Stomach (tissue), 9 donors: ENCODE results near the gene SGIP1. TPM values are rescaled to one million over a fixed set of nuclear protein-coding genes. Genes with fewer than 3 reads are reported as not detected.

ENCODE experiments used
- DNase-seq, 2 donors: peaks; one replicate each; pipeline versions ENCODE4 v3.0.0 to v3.0.0-alpha.2; 2013 to 2019
- H3K27ac ChIP-seq, 5 donors: fragments of 200-600 bp in 4 of 5; sonication (generic) in 4 of 5; one replicate each; pipeline ENCODE4 v1.5.1; 2013 to 2019; ENCODE audit warnings: mild to moderate bottlenecking in 1 of 5, moderate library complexity in 1 of 5
- H3K27me3 ChIP-seq, 3 donors: fragments of 200-600 bp; sonication (generic); one replicate each; pipeline ENCODE4 v1.5.1; 2017 to 2019; ENCODE audit warnings: mixed run types in 1 of 3
- H3K36me3 ChIP-seq, 4 donors: fragments of 200-600 bp; sonication (generic); 1 replicate in 3 of 4; 2 replicates in 1 of 4; pipeline ENCODE4 v1.5.1; 2016 to 2019
- H3K4me1 ChIP-seq, 4 donors: fragments of 200-600 bp; sonication (generic); one replicate each; pipeline ENCODE4 v1.5.1; 2016 to 2019
- H3K4me3 ChIP-seq, 4 donors: fragments of 200-600 bp; sonication (generic) in 3 of 4; one replicate each; pipeline ENCODE4 v1.5.1; 2016 to 2019; ENCODE audit warnings: mild to moderate bottlenecking in 1 of 4
- H3K9me3 ChIP-seq, 4 donors: fragments of 200-600 bp; sonication (generic); one replicate each; pipeline ENCODE4 v1.5.1; 2016 to 2019
- CTCF ChIP-seq, 7 experiments: fragments of 450-650 bp in 4 of 7; fragments of 200-600 bp in 3 of 7; sonication (generic) in 3 of 7; IDR thresholded peaks; one replicate each; pipeline ENCODE4 v1.5.1; 2016 to 2019; ENCODE audit warnings: antibody characterized with exemption in 7 of 7, control low read depth in 2 of 7, mild to moderate bottlenecking in 1 of 7
- EP300 ChIP-seq: sonication (generic); formaldehyde crosslinking; IDR thresholded peaks from one replicate; pipeline ENCODE4 v1.6.1; 2017; ENCODE audit warnings: antibody characterized with exemption
- POLR2A ChIP-seq, 4 donors: fragments of 450-650 bp; IDR thresholded peaks; one replicate each; pipeline ENCODE4 v1.6.1; 2016; ENCODE audit warnings: antibody characterized with exemption in 4 of 4, control low read depth in 2 of 4, mild to moderate bottlenecking in 1 of 4, moderate library complexity in 1 of 4
- POLR2AphosphoS5 ChIP-seq, 3 donors: sonication (generic); formaldehyde crosslinking; IDR thresholded peaks; one replicate each; pipeline ENCODE4 v1.6.1; 2016; ENCODE audit warnings: antibody characterized with exemption in 3 of 3
- WGBS, 5 donors: extraction: QIAGEN DNeasy Blood & Tissue Kit in 3 of 5; methylation state at CpG; one replicate each; pipeline versions ENCODE4 v1.1.5 to v1.1.7; 2013 to 2018; 5-methylcytosine and 5-hydroxymethylcytosine counted together
- intact Hi-C: fragments of 100-400 bp; cut with DNase I; formaldehyde crosslinking; loops from one replicate; pipeline ENCODE4 v1.15.1; 2023; ENCODE audit warnings: low total_unique reads
- polyA plus RNA-seq, 3 donors: library from polyadenylated mRNA; stranded (reverse); fragments of 200-250 nt; gene quantifications; one replicate each; pipeline ENCODE4 v1.2.3, GENCODE V29; 2013
- total RNA-seq, 5 donors: library from RNA; depleted of rRNA; stranded (reverse); fragments of >200 nt; gene quantifications; one replicate each; pipeline versions ENCODE4 v1.1.0 to v1.2.3, GENCODE V29; 2014 to 2016
- donor health status: healthy with polysubstance abuse.
- donor health status: Bipolar disorder and iron deficiency.
- donor health status: healthy.

The SGIP1 gene
- total and polyA plus RNA-seq, 8 donors, result 1.2 to 44.9 (median 3.0) TPM; not detected in 1

GRCh38 chr1:66679140-66679539 is 145.2 kb downstream of the SGIP1 start:
- Histone ChIP-seq H3K4me1 (peaks cover 0 to 4% (median 0%) of the 10 kb centered on the region in 4 donors), H3K4me3 (no peak overlapping the region), H3K36me3 (peaks cover 0 to 5% (median 0%) of the 10 kb centered on the region in 4 donors), H3K27ac (no peak overlapping the region), H3K9me3 (no peaks in the 10 kb centered on the region), H3K27me3 (no peaks in the 10 kb centered on the region)
- no peak for DNase-seq
- intact Hi-C loops, result no loop called here
- 67 to 90% (median 89%) methylated on average over 5 of the region's 5 CpGs for WGBS, 5 donors
- no peak for TF ChIP-seq POLR2AphosphoS5 (IDR thresholded peaks at IDR 0.05)
- no peak for TF ChIP-seq CTCF (IDR thresholded peaks at IDR 0.05)
- no peak for TF ChIP-seq EP300
- TF ChIP-seq POLR2A (IDR thresholded peaks at IDR 0.05), result no peak

GRCh38 chr1:66681686-66682085 is 147.7 kb downstream of the SGIP1 start:
- H3K4me3 ChIP-seq, result no peak overlapping the region
- H3K27ac ChIP-seq, result no peak overlapping the region
- H3K27me3 ChIP-seq, result no peaks in the 10 kb centered on the region
- intact Hi-C loops, result no loop called here
- TF ChIP-seq CTCF (IDR thresholded peaks at IDR 0.05), result no peak
- TF ChIP-seq EP300, result no peak
- no peak for TF ChIP-seq POLR2A (IDR thresholded peaks at IDR 0.05)
- TF ChIP-seq POLR2AphosphoS5 (IDR thresholded peaks at IDR 0.05), result no peak
- no peak for DNase-seq
- H3K9me3 ChIP-seq, result no peaks in the 10 kb centered on the region
- WGBS, 5 donors, result 90 to 100% (median 95%) methylated on average over 2 of the region's 2 CpGs
- peaks cover 0 to under 1% (median 0%) of the 10 kb centered on the region in 4 donors for H3K4me1 ChIP-seq
- H3K36me3 ChIP-seq, result peaks cover 0 to 5% (median 0%) of the 10 kb centered on the region in 4 donors

DNA sequence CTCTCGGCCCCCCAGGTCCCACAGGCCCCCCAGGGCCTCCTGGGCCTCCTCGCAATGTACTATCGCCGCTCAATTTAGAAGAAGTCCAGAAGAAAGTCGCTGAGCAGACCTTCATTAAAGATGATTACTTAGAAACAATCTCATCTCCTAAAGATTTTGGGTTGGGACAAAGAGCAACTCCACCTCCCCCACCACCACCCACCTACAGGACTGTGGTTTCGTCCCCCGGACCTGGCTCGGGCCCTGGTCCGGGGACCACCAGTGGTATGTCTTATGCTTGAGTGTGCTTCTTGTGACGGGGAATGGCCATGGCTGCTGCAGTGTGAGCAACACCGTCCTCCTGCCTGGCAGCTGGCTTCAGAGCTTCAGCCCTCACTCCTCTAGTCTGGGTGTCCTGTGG is 148.2 kb downstream of the SGIP1 start:
- Histone ChIP-seq H3K27me3 (no peaks in the 10 kb centered on the region), H3K4me3 (no peak overlapping the region), H3K4me1 (no peaks in the 10 kb centered on the region), H3K27ac (no peak overlapping the region), H3K36me3 (peaks cover 0 to 5% (median 0%) of the 10 kb centered on the region in 4 donors), H3K9me3 (no peaks in the 10 kb centered on the region)
- intact Hi-C loops, result no loop called here
- TF ChIP-seq POLR2AphosphoS5 (IDR thresholded peaks at IDR 0.05) (no peak), POLR2A (IDR thresholded peaks at IDR 0.05) (no peak), EP300 (no peak), CTCF (IDR thresholded peaks at IDR 0.05) (no peak)
- DNase-seq, result no peak
- 89 to 91% (median 91%) methylated on average over 10 to 11 of the region's 11 CpGs for WGBS, 5 donors

DNA sequence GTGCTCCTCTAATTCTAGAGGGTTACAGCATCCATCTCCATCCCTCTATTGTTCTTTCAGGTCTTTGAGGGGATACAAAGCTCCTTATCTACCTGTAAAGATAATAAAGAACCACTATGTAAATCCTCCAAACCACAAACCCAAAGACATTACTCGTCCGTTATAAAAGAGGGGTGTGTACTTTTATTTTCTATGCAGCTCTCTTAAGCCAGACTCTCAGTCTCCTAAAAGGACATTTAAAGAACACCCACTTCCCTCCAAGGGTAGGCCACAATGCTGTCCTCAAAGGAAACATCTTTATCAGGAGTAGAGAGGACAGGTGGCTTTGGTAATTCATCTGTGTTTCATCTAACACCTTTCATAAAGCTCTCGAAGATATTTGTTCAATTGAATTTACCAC is 150.4 kb downstream of the SGIP1 start:
- Histone ChIP-seq H3K36me3 (peaks cover 0 to 6% (median 1%) of the 10 kb centered on the region in 4 donors), H3K27ac (no peak overlapping the region), H3K4me1 (no peaks in the 10 kb centered on the region), H3K4me3 (no peak overlapping the region), H3K27me3 (no peaks in the 10 kb centered on the region), H3K9me3 (no peaks in the 10 kb centered on the region)
- 50 to 70% (median 53%) methylated on average over 3 of the region's 3 CpGs for WGBS, 5 donors
- TF ChIP-seq POLR2A (IDR thresholded peaks at IDR 0.05) (no peak), POLR2AphosphoS5 (IDR thresholded peaks at IDR 0.05) (no peak), CTCF (IDR thresholded peaks at IDR 0.05) (no peak), EP300 (no peak)
- no peak for DNase-seq
- intact Hi-C loops, result no loop called here
